Endometrial microvascular endothelial cells (primary cell): ENCODE results near the gene TTC12. TPM values are rescaled to one million over a fixed set of nuclear protein-coding genes. Genes with fewer than 3 reads are reported as not detected.

Experiments
- in situ Hi-C: cut with HindIII; loops from 2 replicates; pipeline ENCODE4 v1.10.0; 2017; ENCODE audit warnings: low sequenced_read_pairs, low pct_unique_long_range_greater_than_20kb; ENCODE audit errors: inconsistent ontology term
- total RNA-seq: library from RNA; depleted of rRNA; stranded (reverse); fragments of >200 nt; gene quantifications from one replicate; pipeline ENCODE4 v1.2.3, GENCODE V29; 2015; ENCODE audit errors: inconsistent ontology term

Gene TTC12
- total RNA-seq, 1 donor from 2014 or later = 4.8 TPM

DNA sequence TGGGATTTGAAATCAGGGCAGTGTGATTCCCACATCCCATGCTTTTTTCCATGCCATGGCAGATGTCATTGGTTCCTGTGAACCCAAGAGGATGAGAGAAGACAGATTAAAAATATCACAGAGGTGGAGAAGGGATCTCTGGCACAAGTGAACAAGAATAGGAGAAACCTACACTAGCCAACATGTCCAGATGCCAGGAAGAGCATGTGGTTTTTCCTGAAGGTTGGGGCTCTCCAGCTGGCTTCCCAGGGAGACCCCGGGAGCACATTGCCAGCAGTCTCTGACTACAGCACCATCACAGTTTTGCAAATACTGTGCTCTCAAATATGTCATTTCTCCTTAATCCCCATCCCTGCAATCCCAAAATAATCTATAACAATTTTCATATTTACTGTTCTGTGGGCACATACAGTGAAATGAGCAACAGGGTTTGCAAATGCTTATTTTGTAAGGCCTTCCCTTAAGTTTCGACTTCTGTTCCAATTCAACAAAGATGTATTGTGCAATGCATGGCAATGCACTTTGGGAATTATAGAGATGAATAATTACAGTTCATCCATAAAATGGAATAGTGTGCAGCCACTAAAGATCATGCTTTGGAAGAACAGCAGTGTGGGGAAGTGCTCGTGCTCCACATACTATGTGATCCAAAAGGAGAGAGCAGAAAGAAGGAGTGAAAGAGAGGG, 78.0 kb downstream of the TTC12 start:
- in situ Hi-C loops = no loop called here

DNA sequence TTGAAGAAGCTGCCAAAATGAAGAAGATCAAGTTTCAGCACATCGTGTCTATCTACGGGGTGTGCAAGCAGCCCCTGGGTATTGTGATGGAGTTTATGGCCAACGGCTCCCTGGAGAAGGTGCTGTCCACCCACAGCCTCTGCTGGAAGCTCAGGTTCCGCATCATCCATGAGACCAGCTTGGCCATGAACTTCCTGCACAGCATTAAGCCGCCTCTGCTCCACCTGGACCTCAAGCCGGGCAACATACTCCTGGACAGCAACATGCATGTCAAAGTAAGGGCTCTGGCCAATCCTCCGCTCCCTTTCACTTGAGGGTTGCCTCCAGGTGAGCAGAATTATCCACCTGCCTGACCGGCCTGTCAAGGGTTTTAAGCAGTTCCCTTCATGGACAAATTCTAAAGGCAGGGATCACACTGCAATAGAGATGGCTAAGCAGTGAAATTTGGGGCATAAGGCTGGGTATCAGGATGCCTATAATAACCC, 79.2 kb downstream of the TTC12 start:
- in situ Hi-C loops = no loop called here

DNA sequence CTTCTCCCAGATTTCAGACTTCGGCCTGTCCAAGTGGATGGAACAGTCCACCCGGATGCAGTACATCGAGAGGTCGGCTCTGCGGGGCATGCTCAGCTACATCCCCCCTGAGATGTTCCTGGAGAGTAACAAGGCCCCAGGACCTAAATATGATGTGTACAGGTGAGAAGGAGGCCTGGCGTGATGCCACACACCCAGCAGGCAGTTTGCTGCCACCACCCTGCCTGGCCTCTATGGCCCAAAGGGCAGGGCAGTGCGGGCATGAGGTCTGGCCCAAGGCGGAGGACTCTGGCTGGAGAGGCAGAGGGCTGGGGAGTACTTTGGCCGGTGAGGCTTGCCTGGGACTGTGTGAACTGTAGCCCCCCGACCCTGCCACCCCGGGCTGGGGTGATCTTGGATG, 80.5 kb downstream of the TTC12 start:
- in situ Hi-C loops = no loop called here

DNA sequence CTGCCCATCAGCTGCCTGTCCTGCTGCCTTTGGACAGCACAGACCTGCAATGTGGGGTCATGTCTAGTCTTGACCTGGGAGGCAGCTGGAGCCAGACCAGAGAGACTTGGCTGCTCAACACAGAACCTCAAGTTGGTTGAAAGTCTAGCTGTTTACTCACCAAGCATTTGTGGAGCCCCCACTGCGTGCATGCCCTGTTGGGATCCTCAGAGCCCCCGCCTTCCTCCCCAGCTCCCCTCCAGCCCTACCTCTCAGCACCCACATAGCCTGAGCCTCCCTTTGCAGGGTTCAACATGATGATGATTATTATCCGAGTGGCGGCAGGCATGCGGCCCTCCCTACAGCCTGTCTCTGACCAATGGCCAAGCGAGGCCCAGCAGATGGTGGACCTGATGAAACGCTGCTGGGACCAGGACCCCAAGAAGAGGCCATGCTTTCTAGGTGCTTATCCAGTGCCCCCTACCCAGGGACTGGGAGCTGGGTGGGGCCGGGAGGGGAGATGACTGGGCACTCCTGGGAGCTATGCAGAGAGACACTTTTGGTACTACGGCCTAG, 81.5 kb downstream of the TTC12 start:
- in situ Hi-C loops = no loop called here

DNA sequence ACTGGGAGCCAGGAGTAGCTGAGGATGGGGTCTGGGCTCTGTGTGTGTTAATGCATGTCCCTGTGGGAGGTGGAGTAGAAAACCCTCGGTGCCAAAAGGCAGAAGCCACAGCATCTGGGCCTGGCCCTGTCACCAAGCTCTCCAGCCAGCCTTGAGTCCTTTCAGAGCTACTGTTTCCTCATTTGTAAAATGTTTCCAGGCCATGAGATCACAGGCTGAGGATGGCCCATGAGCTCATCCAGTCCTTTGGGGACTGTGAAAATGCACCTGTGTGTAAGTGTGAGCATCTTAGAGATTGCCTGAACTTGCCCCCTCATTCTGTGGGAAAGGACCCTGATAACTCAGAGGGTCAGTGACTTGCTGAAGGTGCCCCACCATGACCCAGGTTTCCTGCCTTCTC, 82.3 kb downstream of the TTC12 start:
- in situ Hi-C loops = no loop called here

DNA sequence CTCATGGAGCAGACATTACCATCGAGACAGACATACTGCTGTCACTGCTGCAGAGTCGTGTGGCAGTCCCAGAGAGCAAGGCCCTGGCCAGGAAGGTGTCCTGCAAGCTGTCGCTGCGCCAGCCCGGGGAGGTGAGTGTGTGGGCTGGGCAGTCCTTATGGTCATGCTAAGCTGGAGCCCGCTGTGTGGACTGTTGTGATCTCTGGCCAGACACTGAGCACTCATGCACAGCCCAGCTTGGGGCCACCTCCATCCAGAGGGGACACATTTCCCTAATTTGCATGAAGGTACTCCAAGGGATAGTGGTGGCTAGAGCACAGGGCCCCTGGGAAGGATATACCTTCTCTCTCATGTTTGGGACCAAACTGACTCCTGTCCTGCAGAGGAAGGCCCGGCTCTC, 82.8 kb downstream of the TTC12 start:
- in situ Hi-C loops = no loop called here

DNA sequence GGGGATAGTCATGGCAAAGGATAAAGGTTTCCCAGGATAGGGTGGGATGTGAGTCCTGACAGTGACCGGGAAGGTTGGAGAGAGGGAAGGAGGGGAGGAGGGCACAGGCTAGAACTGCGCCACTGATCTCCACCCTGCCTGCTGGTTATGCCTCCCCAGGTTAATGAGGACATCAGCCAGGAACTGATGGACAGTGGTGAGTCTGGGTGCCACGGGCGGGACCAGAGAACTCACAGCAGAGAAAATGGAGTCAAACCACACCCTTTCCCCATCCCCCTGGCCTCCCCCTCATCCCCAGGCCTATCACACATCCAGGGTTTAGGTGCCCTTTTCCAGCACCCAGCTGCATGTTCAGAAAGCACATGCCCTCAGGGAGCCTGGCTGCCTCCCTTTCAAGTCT, 83.4 kb downstream of the TTC12 start:
- in situ Hi-C loops = no loop called here

DNA sequence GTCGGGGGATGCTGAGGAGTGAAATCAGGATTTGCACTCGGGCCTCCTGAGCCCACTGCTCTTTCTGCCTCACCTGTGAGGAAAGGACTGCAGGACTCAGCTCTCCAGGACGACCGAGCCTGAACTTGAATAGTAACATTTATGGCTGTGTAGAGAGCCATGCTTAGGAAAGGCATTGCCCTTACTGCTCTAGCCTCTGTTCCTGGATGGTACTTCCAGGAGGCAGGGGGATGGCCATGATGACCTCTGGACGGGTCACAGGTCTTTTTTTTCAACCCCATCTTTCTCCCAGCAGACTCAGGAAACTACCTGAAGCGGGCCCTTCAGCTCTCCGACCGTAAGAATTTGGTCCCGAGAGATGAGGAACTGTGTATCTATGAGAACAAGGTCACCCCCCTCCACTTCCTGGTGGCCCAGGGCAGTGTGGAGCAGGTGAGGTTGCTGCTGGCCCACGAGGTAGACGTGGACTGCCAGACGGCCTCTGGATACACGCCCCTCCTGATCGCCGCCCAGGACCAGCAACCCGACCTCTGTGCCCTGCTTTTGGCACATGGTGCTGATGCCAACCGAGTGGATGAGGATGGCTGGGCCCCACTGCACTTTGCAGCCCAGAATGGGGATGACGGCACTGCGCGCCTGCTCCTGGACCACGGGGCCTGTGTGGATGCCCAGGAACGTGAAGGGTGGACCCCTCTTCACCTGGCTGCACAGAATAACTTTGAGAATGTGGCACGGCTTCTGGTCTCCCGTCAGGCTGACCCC, 84.5 kb downstream of the TTC12 start:
- in situ Hi-C loops = no loop called here

DNA sequence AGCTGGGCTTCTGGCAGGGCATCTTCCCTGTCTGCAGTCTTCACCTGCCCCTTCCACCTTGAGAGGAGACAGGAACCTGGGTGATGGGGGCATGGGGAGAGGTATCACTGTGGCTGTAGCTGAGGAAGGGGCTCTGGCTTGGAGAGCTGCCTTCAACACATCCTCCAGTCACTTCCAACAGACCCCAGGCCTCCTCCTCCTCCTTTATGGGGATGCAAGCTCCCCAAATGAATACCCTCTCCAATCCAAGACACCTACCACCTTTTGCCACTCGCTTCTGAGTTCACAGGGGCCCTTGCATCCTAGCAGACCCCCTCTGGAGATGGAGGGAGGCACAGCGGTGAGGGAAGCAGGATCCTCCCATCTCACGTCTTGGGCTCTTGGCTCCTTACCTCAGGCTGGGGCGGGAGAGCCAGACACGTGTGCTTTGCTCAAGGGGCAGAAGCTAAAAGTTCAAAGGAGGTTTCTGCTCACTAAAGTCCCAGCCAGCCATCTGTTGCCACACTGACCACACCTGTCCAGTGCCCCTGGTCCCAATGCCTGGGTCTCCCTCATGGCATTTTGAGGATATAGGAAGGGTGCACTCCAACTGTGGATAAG, 86.3 kb downstream of the TTC12 start:
- in situ Hi-C loops = no loop called here

DNA sequence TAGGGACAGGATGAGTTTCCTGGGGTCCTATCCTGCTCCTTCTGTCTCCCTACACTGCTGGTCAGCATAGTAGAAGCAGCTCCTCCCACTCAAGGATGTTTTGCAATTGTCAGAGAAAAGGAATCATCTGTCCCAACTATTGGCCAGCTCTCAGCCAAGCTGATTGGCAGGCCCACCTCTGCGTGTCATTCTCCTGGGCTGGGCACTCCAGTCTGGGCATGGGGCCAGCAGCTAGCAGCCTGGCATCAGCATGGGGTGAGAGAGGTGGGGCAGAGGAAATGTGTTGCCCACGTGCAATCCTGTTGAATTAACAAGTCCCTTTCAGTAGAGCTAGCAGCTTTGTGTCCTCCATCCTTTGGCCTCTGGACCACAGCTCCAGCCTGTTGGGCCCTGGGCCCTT, 87.3 kb downstream of the TTC12 start:
- in situ Hi-C loops = no loop called here

DNA sequence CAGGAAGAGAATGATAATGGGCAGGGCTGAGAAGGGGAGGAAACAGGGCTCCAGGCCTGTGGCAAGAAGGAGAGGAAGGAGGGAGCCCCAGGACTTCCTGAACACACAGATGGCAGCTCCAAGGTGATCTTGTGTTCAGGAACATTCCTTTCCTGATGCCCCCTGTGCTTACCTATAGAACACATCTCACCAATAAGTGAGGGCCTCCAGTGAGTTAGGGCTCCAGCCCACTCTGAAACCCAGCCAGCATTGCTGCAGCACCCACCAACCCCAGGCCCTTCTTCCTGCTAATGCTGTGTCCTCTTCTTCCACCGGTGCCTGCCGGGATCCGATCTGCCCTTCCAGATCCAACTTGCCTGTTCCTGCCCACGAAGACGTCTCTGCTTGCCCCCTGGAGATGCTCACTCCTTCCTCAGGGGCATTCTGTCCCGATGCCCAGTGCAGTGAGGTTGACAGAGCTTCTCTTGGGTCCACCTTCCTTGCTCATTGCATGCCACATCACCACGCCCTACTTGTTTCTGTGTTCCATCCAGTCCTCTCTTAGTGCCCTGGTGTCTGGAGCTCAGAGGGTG, 90.6 kb downstream of the TTC12 start:
- in situ Hi-C loops = no loop called here

DNA sequence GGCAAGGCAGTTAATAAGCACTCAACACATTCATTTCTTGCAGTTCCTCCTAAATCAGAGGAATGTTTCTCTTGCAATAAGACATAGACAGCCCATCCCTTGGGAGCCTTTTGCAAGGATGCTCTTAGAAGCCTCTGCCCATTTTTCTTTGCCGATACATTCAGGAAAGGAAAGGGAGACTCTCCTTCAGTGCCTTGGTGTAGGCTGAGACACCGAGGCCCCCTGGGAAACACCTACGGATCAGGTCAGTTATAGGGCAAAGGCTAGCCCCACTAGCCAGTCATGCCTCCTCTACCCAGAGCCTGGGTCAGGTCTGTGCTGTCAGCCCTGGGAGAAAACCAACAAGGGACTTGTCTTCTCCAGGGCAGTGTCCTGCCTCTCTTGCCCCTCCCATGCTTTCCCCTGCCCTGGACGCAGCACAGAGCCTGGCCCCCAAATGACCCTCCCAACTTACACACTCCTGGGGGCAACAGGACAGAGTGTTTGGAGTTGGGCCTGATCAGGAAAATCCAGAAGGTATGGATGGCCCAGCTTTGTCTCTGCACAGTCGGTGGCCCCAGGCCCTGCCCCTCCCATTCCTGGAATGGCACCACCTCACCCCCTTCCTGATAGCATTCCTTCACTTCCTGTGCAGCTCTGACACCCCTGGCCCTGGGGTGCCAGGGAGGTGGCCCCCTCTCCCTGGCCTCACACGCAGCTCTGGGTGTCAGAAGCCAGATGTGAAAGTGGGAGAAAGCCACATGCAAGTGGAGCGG, 91.5 kb downstream of the TTC12 start:
- in situ Hi-C loops = no loop called here

DNA sequence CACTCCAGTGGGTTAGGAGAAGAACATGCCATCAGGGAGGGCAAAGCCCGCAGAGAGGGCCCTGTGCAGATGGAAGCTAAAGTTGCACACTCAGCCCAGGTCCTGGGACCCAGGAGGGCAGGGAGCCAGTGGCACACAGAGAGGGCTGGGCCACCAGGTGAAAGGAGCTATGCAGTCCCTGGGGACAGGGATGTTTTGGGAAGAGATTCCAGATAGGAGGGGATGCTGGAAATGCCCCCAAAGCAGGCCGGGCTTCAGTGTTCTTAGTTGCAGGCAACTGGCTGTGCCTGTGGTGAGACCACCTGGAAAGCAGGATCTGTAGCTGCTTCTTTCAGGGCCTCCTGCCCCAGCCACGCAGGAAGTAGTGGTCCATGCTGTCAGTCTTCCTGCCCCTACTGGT, 92.8 kb downstream of the TTC12 start:
- in situ Hi-C loops = no loop called here

DNA sequence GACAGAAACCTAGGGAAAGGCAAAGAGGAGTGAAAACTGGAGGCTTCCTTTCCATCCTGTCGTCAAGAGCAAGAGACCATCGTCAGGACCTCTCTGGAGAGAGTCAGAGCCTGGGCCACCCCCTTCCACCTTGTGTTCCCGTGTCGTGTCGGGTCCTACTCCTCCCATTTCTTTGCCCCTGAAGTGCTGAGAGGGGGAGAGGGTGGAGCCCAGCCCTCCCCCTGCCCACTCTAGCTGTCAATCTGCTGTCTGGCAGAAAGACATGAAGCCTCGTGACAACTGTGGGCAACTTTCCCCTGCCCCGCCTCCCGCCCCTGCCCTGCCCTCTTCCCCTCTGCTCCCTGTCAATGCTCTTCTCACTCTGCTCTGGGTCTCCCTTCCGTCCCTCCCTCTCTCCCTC, 93.8 kb downstream of the TTC12 start:
- in situ Hi-C loops = no loop called here

DNA sequence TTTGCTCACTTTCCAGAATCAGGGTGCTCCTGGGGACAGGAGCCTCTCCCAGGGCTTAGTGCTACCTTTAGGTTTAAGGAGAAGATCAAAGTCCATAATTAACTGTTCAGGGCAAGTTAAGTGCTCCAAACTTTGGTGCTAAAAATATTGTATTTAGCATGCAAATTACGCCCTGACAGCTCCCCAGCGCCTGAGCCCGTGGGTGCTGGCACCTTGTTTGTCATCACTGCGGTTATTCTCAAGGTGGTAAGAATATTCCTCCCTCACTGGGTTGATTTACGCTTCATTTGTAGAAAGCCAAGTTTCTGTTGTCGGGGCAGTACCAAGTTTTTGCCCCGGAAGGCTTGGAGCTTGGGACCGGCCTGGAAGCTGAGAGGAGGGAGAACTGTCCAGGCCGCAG, 94.5 kb downstream of the TTC12 start:
- in situ Hi-C loops = no loop called here

DNA sequence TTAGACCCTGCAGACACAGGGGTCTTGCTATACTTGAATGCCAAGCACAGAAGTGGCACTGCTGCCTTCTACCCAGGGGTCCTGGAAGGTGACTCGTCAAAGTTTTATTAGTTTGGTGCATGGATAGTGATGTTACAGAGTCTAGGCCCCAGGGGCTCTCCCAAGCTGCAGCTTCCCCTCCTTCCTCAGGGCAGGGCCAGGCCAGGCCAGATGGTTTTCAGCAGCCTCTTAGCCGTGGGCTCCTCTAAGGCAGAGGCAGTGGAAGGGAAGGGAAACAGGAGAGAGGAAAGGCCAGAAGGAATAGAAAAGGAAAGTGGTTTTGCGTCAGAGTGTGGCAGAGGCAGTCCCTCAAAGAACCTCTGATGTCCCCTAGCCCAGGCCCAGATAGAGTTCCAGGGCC, 95.1 kb downstream of the TTC12 start:
- in situ Hi-C loops = no loop called here

DNA sequence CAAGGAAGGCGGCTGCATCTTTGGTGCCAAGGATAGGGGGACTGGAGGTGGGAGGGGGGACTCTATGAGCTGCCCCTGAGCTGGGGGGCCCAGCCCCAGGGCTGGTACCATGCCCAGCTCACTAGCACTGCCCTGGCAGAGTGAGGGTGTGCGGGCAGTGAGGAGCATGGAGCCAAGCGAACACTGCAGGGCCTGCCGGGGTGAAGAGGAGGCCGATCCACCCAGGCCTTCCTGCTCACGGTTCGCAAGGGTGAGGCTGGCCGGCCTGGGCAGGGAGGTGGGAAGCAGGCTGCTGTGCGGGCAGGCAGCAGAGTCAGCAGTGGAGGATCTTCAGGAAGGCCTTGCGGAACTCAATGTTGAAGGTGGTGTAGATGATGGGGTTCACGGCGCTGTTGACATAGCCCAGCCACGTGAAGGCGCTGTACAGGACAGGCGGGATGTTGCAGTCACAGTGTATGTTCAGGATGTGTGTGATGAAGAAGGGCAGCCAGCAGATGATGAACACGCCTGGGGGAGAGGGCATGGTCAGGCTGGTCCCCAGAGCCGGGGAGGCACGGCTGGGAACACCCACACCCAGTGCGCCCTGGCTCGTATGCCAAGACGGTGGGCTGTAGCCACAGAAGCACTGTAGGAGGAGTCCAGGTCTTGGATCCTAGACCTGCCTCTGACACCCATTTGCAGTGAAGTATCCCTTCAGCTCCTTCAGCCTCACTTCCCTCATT, 96.2 kb downstream of the TTC12 start:
- in situ Hi-C loops = no loop called here

DNA sequence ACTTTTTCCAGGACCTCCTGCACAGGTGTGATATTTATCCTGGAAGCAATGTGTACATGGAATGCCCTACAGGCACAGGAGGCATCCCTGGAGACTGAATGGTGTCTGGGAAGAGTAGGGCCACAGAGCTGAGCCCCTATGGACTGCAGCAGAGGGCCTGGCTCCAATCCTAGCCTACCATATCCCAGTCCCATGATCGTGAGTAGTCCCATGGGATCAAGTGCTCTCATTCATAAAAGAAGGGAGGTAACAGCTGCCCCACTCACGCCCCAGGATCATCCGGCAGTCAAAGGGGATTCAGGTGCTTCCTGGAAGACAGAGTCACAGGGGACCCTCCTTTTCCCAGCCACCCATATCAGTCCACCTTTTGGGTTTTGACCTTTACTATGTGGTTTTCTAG, 97.2 kb downstream of the TTC12 start:
- in situ Hi-C loops = no loop called here
